Raji (cell line): ENCODE data around the gene TNRC6B.

Experiments used
- POLR2A ChIP-seq: IDR thresholded peaks from 2 replicates; pipeline ENCODE4 v1.6.1; 2011; ENCODE audit warnings: low read depth, low read length, control low read depth; ENCODE audit not compliant: insufficient read depth

Gene TNRC6B

DNA sequence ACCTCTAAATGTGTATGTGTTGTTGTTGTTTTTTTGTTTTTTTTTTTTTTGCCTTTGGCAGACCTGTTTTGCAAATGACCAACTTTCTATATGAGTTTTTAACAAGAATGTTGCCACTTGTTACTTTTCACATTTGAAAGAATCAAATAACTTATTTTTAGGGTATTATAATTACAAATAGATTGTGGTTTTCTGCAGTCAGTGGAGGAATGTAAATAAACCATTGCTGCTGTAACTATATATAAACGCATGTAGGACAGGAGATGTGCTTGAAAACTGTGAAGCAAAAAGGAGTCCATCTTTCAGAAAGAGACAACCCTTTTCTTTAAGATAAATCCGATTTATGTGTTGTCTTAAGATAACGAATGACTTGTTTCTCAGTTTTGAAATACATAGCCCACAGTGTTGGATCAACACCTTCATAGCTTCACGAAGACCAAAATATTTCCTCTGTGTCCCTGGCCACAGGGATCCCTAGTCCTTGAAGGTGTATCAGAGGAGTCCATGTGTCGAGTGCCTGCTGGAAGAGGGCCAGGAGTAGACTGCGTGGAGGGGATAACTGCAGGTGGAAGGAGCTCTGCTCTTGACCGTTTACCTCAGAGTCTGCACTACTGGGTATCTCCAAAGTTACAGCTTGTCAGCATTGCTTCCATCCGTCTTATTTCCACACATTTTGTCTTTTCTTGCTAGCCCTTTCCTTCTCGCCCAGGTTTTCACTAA lies 24.7 kb downstream of the TNRC6B start:
- no peak for TF ChIP-seq POLR2A

DNA sequence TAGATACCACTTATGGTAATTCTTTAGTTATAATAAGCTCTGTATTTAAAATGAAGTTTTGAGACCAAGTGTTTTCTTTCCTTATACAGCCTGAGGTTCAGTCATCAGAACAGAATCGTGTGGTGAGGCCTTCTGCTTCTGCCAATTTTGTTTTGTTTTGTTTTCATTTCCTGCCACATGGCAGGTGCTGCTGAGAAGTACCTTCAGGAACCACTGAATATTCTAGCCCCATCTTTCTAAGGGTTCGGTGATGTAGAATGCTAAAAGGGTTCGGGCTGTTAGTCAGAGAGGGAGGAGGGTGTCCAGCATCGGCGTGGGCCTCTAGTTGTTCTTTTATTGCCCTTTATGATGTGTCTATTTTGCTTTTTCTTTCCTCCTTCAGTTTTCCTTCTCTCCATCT lies 25.8 kb downstream of the TNRC6B start:
- no peak for TF ChIP-seq POLR2A

- no peak for TF ChIP-seq POLR2A
Observed at GRCh38 chr22:40204321-40205116, 26.8 kb downstream of the TNRC6B start.

GRCh38 chr22:40206561-40206960 lies 28.8 kb downstream of the TNRC6B start:
- TF ChIP-seq POLR2A: no peak

GRCh38 chr22:40210818-40211217 lies 33.1 kb downstream of the TNRC6B start:
- no peak for TF ChIP-seq POLR2A

DNA sequence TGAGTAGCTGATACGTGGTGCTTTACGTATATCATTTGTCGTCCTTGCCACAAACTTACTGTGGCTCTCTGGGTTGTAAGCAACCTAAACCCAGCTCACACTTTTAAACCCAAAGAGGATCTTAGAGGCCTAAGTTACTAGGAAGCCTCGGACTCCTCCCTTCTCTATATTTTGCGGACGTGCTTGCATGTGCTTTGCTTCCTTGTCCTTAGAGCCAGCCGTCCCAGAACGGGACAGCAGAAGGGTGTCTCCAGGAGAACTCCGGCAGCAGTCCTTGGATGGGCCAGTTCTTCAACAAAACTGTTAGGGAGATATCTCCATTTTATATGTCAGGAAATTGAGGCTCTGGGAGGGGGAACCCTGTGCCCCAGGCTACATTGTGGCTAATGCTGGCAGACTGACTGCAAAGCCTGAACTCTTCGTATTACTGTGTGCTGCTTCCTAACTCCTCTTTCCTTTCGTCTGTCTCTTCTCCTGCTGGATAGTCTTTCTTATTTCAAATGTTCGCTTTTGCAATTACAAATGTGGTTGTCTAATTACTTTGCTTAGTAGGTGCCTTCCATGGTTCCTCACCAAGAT lies 33.8 kb downstream of the TNRC6B start:
- TF ChIP-seq POLR2A: no peak

GRCh38 chr22:40212121-40212520 lies 34.4 kb downstream of the TNRC6B start:
- no peak for TF ChIP-seq POLR2A

DNA sequence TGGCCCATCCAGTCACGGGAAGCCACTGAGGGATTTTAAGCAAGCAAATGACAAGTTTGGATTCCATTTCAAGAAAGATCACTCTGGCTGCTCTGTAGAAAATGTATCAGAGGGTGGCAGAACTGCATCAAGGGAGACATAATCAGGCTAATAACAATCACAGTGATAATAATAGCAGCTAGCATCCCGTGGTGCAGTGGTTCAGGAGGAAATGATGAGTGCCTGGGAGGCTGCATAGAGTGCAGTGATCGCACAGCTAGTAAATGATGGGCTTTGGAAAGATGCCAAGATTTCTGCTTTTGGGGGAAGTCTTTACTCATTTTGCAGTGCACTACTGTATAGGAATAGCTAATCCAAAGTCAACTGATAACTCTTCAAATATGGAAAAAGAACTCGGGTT lies 35.8 kb downstream of the TNRC6B start:
- TF ChIP-seq POLR2A: no peak

- no peak for TF ChIP-seq POLR2A
Observed at GRCh38 chr22:40215266-40215665, 37.5 kb downstream of the TNRC6B start.

DNA sequence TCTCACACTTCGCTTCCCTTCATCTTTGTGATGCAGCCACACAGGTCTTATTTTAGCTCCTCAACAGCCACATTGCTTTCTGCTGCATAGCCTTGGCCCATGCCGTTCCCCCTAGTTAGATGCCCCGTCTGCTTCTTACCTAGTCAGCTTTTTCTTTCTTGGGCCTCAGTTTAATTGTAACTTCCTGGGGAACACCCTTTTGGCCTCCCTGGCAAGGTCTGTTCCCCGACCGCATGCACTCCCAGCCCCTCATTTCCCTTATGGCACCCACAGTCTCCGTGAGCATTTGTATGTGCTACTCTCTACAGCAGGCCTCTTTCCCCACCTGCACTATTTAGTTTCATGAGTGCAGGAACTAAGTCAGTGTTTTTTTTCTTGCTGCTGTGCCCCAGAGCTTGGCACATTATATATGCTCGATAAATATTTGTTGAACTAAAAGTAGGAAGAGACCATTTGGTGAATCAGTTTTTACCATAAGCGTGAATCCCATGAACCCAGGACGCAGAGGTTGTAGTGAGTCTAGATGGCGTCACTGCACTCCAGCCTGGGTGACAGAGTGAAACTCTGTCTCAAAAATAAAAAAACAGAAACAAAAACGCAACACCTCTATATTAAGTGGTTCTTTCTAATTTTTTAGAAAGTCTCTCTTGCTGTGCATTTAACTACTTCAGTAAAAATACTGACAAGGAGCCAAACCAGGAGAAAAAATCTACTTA lies 38.5 kb downstream of the TNRC6B start:
- TF ChIP-seq POLR2A: no peak

DNA sequence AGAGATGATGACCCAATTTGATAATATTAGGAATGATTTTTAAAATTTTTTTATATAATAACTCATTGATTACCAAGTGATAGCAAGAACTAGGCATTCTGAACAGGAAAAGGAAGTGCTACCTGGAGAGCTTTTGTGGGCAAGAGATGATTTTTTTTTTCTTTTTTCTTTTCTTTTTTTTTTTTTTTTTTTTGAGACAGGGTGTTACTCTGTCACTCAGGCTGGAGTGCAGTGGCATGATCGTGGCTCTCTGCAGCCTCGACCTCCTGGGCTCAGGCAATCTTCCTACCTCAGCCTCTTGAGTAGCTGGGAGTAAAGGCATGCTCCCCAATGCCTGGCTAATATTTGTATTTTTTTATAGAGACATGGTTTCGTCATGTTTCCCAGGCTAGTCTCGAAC lies 40.4 kb downstream of the TNRC6B start:
- no peak for TF ChIP-seq POLR2A

- no peak for TF ChIP-seq POLR2A
Observed at GRCh38 chr22:40218723-40219294, 41.1 kb downstream of the TNRC6B start.

- no peak for TF ChIP-seq POLR2A
Observed at GRCh38 chr22:40220316-40221054, 42.8 kb downstream of the TNRC6B start.

GRCh38 chr22:40221055-40221414 lies 43.3 kb downstream of the TNRC6B start:
- TF ChIP-seq POLR2A: no peak
